Nephron progenitor cell (in vitro differentiated cells): ENCODE measurements around the gene APLN.

ENCODE experiments used
- DNase-seq: peaks from one replicate; pipeline ENCODE4 v3.0.0; 2021
- H3K27ac Mint-ChIP-seq: 2 replicates; pipeline ENCODE4 v1.8.0; 2021; ENCODE audit warnings: mild to moderate bottlenecking, moderate library complexity, mixed read lengths
- H3K27me3 Mint-ChIP-seq: 2 replicates; pipeline ENCODE4 v1.8.0; 2021; ENCODE audit warnings: mild to moderate bottlenecking, low read depth, mixed read lengths; ENCODE audit not compliant: poor library complexity
- H3K36me3 Mint-ChIP-seq: 2 replicates; pipeline ENCODE4 v1.8.0; 2021; ENCODE audit warnings: low read depth, mixed read lengths
- H3K4me1 Mint-ChIP-seq: 2 replicates; pipeline ENCODE4 v1.8.0; 2021; ENCODE audit warnings: mixed read lengths
- H3K4me3 Mint-ChIP-seq: 2 replicates; pipeline ENCODE4 v1.8.0; 2021; ENCODE audit warnings: mild to moderate bottlenecking, moderate library complexity, mixed read lengths
- H3K9me3 Mint-ChIP-seq: 2 replicates; pipeline ENCODE4 v1.8.0; 2021; ENCODE audit warnings: mild to moderate bottlenecking, moderate library complexity, mixed read lengths
- TF ChIP-seq, protein P1 (sequence below): fragments of 200-600 bp; sonication (generic); IDR thresholded peaks from 2 replicates; pipeline ENCODE4 v1.5.0; 2021; ENCODE audit warnings: antibody characterized with exemption

The APLN gene

DNA sequence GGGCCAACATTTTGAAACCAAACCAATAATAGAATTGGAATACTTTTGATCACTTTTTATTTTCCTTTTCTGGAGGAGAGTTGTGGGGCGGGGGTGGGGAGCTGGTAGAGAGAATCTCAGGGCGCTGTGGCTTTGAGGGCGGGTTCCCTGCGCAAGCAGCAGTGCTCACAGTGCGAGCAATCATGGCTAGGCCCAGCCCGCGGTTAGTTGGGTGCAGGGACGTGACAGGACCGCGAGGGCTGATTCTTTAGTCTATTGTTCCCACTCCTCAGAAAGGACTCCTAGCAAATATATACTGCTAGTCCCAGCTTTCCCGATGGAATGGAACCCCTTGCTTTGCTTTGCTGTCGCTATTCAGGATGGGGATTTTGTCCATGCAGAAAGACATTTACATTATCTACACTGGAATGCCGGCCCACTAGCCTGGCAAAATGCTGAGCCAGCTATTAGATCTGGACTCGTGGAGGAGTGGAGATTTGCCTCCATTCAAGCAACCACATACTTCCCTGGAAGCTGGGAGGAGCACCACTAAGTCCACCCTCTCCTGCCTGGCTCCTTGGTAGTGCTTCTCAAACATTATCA, 23.9 kb upstream of the APLN start:
- TF ChIP-seq, protein P1, sequence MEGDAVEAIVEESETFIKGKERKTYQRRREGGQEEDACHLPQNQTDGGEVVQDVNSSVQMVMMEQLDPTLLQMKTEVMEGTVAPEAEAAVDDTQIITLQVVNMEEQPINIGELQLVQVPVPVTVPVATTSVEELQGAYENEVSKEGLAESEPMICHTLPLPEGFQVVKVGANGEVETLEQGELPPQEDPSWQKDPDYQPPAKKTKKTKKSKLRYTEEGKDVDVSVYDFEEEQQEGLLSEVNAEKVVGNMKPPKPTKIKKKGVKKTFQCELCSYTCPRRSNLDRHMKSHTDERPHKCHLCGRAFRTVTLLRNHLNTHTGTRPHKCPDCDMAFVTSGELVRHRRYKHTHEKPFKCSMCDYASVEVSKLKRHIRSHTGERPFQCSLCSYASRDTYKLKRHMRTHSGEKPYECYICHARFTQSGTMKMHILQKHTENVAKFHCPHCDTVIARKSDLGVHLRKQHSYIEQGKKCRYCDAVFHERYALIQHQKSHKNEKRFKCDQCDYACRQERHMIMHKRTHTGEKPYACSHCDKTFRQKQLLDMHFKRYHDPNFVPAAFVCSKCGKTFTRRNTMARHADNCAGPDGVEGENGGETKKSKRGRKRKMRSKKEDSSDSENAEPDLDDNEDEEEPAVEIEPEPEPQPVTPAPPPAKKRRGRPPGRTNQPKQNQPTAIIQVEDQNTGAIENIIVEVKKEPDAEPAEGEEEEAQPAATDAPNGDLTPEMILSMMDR, result no peak
- H3K9me3 Mint-ChIP-seq, result peaks cover 4% of the 10 kb centered on the region
- no peaks in the 10 kb centered on the region for H3K36me3 Mint-ChIP-seq
- no peak for DNase-seq
- H3K4me1 Mint-ChIP-seq, result peaks cover 11% of the 10 kb centered on the region
- H3K27ac Mint-ChIP-seq, result no peak overlapping the region
- no peak overlapping the region for H3K4me3 Mint-ChIP-seq
- H3K27me3 Mint-ChIP-seq, result peaks cover 4% of the 10 kb centered on the region

DNA sequence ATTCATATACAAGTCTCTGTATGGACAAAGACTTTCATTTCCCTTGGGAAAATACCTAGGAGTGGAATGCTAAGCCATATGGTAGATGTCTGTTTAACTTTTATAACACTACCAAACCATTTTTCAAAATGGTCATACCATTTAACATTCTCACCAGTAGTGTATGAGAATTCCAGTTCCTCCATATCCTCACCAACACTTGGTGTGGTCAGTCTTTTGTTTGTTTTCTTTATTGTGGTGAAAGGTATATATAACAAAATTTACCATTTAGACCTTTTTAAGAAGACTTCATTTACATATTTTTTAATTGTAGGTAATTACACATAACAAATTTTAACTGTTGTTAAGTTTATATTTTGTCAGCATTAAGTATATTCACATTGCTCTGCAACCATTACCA, 12.7 kb upstream of the APLN start:
- Mint-ChIP-seq H3K4me1 (peaks cover 26% of the 10 kb centered on the region), H3K36me3 (no peaks in the 10 kb centered on the region), H3K4me3 (no peak overlapping the region), H3K9me3 (peaks cover 29% of the 10 kb centered on the region), H3K27ac (no peak overlapping the region), H3K27me3 (no peaks in the 10 kb centered on the region)
- TF ChIP-seq, protein P1, result no peak
- no peak for DNase-seq

DNA sequence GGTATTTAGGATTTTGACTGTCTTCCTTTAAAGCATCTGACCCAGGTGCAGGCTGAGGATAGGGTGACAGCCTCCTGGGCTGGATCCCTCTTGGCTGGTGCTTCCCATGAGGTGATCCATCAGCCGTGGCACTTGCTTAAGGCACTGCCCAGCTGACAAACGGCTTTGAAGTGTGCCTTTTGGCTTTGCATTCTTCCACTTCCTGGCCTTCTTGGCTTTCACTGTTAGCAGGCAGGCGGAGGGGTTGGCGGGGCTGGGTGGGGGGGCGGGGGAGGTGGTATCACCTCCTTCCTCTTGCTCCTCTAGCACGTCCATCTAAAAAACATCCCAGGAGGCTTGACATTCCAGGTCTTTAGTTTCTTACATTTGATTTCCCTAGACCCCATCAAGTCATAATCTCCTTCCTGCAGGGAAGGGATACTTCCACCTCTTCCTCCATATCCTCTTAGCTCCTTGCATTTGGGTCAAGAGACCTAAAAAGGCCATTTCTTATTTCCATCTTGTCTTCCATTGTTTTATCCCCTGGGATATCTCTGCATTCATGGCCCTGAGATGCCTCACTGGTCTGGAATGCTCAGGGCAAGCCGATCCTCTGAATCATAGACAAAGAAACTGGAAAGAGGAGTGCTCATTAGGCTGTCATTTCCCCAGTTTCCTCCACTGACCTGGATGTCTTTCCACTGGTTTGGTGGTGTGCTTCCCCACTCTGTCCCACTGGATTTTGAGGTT, 11.3 kb upstream of the APLN start:
- Mint-ChIP-seq H3K4me1 (peaks cover 26% of the 10 kb centered on the region), H3K4me3 (peak overlapping the region; percentile 24), H3K36me3 (no peaks in the 10 kb centered on the region), H3K9me3 (peaks cover 24% of the 10 kb centered on the region), H3K27me3 (no peaks in the 10 kb centered on the region), H3K27ac (peak overlapping the region; percentile 89)
- TF ChIP-seq, protein P1, result no peak
- peak; percentile 32 for DNase-seq

DNA sequence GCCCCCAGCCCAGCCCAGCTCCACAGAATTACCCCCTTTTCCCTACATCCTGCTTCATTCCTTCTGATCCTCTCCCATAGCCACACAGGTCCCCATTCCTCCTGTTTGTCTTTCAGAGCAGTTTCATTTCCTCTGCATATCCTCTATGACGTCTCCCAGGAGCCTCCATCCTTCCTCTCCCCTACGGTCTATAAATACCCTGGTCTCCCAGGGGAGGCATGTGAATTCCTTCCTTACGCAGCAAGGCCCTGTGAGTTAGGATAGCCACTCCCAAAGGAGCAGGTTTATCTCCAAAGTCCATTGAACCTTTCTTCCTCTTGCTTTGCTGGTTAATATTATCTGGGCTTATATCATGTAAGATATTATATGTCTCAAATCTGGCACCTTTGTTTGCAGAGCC, 8.4 kb upstream of the APLN start:
- peaks cover 26% of the 10 kb centered on the region for H3K4me1 Mint-ChIP-seq
- no peak overlapping the region for H3K4me3 Mint-ChIP-seq
- peaks cover 30% of the 10 kb centered on the region for H3K9me3 Mint-ChIP-seq
- TF ChIP-seq, protein P1, result no peak
- no peak for DNase-seq
- H3K36me3 Mint-ChIP-seq, result no peaks in the 10 kb centered on the region
- H3K27ac Mint-ChIP-seq, result peak overlapping the region; percentile 2
- peaks cover 4% of the 10 kb centered on the region for H3K27me3 Mint-ChIP-seq

DNA sequence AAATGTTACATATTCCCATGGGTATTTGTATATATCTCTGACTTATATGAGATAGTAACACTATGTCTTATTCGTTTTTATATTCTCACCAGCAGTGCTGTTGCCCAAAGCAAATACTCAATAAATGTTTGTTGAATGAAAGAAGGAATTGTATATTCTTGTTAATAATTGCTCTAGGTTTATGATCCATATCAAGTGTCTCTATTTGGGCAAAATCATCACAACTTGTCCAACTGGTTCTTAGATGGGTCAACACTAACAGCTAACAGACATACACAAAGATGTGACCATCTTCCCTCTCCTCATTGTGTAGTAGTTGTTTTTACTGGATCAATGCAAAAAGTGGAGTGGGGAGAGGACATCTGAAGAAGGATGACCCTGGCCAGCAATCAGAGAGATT, 6.6 kb upstream of the APLN start:
- DNase-seq, result no peak
- TF ChIP-seq, protein P1, result no peak
- Mint-ChIP-seq H3K4me3 (no peak overlapping the region), H3K27me3 (peaks cover 14% of the 10 kb centered on the region), H3K9me3 (peaks cover 26% of the 10 kb centered on the region), H3K4me1 (peaks cover 25% of the 10 kb centered on the region), H3K36me3 (no peaks in the 10 kb centered on the region), H3K27ac (no peak overlapping the region)

DNA sequence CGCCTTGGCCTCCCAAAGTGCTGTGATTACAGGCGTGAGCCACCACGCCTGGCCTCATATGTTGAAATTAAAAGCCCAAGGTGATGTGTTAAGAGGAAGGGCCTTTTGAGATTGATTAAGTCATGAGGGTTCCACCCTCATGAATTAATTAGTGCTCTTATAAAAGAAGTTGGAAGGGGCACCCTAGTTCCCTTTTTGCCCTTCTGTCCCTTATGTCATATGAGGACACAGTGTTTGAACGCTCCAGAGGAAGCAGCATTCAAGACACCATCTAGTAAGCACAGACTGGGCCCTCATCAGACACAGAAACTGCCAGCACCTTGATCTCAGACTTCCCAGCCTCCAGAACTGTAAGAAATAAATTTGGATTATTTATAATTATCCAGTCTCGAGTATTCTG, 5.1 kb upstream of the APLN start:
- H3K4me3 Mint-ChIP-seq, result no peak overlapping the region
- peaks cover 24% of the 10 kb centered on the region for H3K9me3 Mint-ChIP-seq
- H3K4me1 Mint-ChIP-seq, result peaks cover 17% of the 10 kb centered on the region
- H3K27ac Mint-ChIP-seq, result no peak overlapping the region
- peaks cover 27% of the 10 kb centered on the region for H3K27me3 Mint-ChIP-seq
- TF ChIP-seq, protein P1, result no peak
- DNase-seq, result no peak
- H3K36me3 Mint-ChIP-seq, result no peaks in the 10 kb centered on the region
